ENCODE measurements around the gene SMPD3.

SMPD3 gene

DNA sequence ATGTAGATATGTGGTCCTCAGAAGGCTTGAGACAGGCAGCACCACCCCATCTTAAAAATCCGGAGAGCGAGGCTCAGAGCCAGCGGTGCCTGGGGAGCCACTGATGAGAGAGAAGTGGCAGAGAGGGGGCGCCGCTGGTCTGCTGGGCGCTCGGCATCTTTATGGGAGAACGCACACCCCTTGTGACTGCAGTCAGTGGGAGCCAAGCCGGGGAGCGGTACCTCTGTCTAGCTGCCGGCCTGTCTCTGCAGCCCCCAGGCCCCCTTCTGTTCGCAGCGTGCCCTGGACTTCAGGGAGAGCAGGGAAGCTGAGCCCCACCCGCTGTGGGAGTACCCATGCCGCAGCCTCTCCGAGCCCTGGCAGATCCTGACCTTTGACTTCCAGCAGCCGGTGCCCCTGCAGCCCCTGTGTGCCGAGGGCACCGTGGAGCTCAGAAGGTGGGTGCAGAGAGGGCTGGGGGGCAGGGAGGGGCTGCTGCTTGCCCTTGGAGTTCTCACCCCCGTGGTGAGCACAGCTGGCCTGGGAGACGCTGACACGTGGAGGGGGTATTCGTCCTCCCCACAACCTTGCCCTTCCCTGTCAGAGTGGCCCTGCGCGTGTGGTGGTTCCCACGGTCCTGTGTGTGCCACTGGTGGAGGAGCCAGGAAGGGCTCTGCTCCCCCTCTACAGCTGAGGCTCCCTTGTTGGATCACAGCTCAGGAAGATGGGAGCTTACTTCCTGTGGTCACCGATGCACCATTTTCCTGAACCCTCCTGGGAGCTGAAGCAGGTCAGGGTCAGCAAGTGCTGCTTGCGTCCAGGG is 92.7 kb downstream of the SMPD3 start:
- DNase-seq (ENCODE audit: low read depth): no peak

GRCh38 chr16:68354816-68355215 is 93.5 kb downstream of the SMPD3 start:
- no peak for DNase-seq (ENCODE audit: low read depth)

GRCh38 chr16:68353366-68353765 is 94.9 kb downstream of the SMPD3 start:
- DNase-seq (ENCODE audit: low read depth): no peak

- DNase-seq (ENCODE audit: low read depth): no peak
Measured at GRCh38 chr16:68351991-68352431, 96.3 kb downstream of the SMPD3 start.

- DNase-seq (ENCODE audit: low read depth): no peak
Measured at GRCh38 chr16:68351463-68351862, 96.8 kb downstream of the SMPD3 start.

- DNase-seq (ENCODE audit: low read depth): no peak
Measured at GRCh38 chr16:68350813-68351350, 97.4 kb downstream of the SMPD3 start.

- no peak for DNase-seq (ENCODE audit: low read depth)
Measured at GRCh38 chr16:68349838-68350410, 98.4 kb downstream of the SMPD3 start.

- DNase-seq (ENCODE audit: low read depth): no peak
Measured at GRCh38 chr16:68348639-68349445, 99.5 kb downstream of the SMPD3 start.

DNA sequence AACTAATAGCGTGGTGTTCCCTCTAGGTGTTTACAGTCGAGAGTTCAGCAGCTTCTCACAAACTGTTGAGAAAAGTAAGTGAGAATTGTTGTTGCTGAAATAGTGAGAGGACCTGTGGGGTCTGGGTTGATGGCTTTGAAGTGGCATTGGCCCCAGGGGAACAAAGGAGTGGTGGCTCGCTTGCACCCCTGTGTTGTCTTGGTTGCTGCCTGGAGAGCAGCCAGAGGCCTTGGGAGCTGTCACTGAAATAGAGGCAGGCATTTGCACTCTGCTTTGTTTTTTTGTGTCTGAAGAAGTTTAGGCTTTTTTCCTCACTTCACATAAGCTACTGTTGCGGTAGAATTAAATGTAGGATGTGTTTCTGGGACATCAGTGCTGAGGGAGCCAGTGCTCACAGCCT is 100.7 kb downstream of the SMPD3 start:
- DNase-seq (ENCODE audit: low read depth): no peak

GRCh38 chr16:68346892-68347480 is 101.3 kb downstream of the SMPD3 start:
- DNase-seq (ENCODE audit: low read depth): no peak

DNA sequence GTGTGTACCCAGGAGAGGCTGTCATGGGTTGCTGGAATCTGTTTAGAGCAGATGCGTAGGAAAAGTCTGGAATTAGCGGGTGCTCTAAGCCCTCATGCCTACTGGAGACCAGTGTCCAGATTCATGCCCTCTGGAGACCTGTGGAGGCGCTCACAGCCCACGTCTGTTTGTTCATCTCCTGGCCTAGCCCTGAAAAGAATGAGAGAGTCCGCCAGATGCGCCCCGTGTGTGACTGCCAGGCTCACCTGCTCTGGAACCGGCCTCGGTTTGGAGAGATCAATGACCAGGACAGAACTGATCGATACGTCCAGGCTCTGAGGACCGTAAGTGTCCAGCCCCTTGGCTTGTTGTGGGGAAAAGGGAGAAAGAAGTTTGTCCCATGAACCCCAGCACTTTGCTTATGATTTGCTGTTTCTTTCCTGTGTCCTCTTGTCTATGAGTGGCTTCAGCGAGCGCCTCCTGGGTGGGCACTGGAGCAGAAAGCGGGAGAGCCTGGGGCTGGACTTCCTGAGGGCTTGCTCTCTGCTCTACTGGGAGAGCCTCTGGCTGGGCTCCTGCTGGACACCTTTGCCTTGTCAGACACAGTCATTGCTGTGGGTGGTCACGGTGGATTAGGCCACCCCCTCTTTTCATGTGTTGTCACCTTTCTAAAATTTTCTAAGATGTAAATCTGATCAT is 102.2 kb downstream of the SMPD3 start:
- DNase-seq (ENCODE audit: low read depth): no peak

DNA sequence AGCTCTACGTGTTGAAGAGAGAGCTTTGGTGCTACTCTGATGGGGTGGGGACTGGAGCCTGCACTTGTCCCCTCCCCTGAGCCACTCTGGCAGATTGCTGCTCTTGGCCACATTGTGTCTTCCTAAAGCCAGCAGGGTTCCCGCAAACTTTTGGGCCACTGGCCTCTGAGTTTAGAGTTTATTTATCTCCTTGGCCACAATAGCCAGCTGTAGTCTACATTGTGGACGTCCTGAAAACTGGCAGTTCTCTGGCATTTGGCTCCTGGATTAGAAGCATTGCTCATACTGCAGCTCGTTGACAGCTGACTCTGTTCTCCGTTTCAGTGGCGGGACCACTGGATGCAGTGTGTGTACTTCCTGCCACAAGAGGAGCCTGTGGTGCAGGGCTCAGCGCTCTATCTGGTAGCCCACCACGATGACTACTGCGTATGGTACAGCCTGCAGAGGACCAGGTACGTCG is 102.9 kb downstream of the SMPD3 start:
- no peak for DNase-seq (ENCODE audit: low read depth)

DNA sequence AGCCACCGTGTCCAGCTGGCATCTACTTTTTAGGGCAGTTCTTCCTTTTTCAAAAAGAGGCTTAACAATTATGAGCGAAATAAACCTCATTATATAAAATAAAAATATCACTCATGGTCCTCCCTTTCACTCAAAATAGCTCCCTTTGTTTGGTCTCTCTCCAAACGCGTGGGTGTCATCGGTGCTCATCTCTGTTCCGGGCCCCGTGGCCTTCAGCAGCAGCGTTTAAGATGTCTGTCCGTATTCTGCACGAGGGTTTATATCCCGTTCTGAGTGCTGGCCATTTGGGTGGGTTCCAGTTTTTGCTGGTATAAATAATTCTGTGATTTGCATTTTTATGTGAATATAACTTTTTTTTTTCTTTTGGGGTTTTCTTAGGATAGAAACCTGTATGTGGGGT is 104.1 kb downstream of the SMPD3 start:
- no peak for DNase-seq (ENCODE audit: low read depth)

- DNase-seq (ENCODE audit: low read depth): no peak
Measured at GRCh38 chr16:68343137-68343536, 105.2 kb downstream of the SMPD3 start.

DNA sequence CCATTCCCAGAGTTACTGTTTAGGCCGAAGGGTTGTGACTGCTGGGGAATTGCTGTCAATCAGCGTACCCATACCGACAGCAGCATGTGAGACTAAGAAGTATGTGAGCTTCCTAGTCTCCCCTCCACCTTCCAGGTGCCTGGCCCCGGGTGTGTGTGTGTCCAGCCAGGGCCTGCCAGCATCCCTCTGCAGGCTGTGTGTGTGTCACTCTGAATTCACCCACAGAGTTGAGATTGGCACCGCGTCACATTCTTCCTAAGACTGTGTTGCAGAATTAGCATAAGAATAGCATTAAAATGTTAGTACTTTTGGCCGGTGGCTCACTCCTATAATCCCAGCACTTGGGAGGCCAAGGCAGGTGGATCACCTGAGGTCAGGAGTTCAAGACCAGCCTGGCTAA is 105.7 kb downstream of the SMPD3 start:
- DNase-seq (ENCODE audit: low read depth): no peak

- no peak for DNase-seq (ENCODE audit: low read depth)
Measured at GRCh38 chr16:68339214-68339613, 109.1 kb downstream of the SMPD3 start.

- no peak for DNase-seq (ENCODE audit: low read depth)
Measured at GRCh38 chr16:68338326-68339119, 109.8 kb downstream of the SMPD3 start.

DNA sequence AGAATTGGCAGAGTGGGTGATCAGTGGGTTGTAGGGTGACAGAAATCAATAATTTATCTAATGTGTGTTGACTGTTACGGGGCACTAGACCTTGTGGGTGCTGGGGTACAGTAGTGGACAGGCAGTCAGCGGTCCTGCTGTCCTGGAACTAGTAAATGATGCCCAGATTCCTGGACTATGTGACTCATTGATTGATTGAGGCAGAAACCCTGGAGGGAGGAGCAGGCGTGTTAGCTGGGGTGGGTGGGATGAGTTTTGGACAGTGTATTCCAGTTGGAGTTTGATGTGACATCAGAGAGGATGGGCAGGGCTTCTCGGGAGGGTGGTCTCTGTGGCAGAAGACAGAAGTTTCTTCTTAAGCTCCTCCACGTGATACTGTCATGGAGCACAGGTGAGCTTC is 113.1 kb downstream of the SMPD3 start:
- DNase-seq (ENCODE audit: low read depth): no peak

DNA sequence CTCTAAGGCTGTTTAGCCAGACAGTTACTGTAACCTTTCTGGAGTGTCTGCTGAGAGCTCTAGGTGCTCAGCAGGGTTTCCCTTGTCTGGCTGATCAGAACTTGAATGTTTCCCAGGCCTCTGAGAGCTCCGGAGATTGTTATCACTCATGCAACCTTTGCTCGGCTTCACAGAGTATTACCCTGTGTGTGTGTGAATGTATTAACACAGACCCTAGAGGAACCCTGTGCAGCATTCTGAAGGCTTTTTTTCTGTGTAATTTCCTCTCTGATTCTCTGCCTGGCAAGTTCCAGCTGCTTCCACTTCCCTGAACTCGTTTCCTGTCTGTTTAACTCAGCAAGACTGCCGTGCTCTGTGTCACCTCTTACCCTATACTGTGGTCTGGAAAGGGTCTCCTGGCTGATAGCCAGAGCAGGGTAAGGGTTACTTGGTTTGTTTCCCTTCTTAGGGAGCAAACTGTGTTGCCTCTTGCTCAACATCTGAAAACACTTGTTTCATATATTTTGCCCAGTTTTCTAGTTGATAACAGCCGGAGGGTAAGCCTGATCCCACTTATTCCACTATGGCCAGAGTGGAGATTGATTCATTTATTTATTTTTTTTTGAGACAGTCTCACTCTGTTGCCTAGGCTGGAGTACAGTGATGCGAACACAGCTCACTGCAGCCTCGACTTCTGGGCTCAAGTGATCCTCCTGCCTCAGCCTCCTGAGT is 115.7 kb downstream of the SMPD3 start:
- DNase-seq (ENCODE audit: low read depth): no peak

GRCh38 chr16:68331879-68332410 is 116.4 kb downstream of the SMPD3 start:
- no peak for DNase-seq (ENCODE audit: low read depth)

All from fibroblast of the conjunctiva (primary cell).